Left ventricle myocardium superior (tissue), 1 donor: ENCODE data around the gene TKFC. TPM values are rescaled to one million over a fixed set of nuclear protein-coding genes. Genes with fewer than 3 reads are reported as not detected.

Experiments
- ATAC-seq: fragments of 200-7000 bp; cut with Tn5 transposase; one replicate; pipeline ENCODE4 v1.9.1; 2020; ENCODE audit warnings: mild to moderate bottlenecking, moderate library complexity
- DNase-seq: peaks from one replicate; pipeline ENCODE4 v3.0.0-alpha.2; 2020
- intact Hi-C: fragments of 100-400 bp; cut with micrococcal nuclease; formaldehyde crosslinking; loops from one replicate; pipeline ENCODE4 v1.11.0; 2022
- total RNA-seq: library from RNA; stranded (reverse); fragmentation: NEBNext Ultra II Directional; extraction: Animal tissue kit (Norgen Biotek cat#: 25700); gene quantifications from one replicate; pipeline ENCODE4 v1.2.1, GENCODE V29; 2021
- donor health status: DM: no; HTN: yes; CAD: no; lungs with severe emphysema.

TKFC gene
- total RNA-seq, 1 donor from 2014 or later: 12.8 TPM

DNA sequence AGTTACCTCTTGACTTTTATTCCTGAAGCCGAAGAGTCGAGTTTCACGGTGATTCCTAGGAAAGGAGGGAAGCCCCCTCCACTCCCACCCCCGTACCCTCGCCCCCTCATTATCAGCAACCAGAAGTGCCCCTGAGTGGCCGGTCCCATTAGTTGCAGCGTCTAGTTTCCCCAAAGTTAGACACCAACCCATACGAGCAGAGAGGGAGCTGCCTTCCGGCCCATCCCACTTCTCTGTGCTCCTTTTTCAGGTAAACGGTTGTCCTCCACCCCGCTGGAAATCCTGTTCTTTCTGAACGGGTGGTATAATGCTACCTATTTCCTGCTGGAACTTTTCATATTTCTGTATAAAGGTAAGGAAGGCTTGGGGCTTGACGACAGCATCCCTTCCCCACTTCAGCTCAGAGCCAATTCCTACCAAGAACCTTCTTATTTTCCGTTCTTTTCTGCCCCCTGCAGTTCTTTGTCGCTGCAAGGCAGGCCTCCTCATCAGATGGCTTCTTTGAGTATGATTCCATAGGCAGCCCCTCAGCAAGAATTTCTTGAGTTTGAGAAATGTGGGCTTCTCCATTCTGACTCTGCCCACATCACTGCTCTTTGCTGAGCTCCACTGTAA lies 60.1 kb downstream of the TKFC start:
- intact Hi-C loops: no loop called here
- DNase-seq (no peak), ATAC-seq (peak; percentile 11)

Other genes with a start within 250 kb of the TKFC start
- gene CD5, start 230.7 kb upstream of the TKFC start, total RNA-seq: 0.07 TPM
- 15.8 TPM for gene VPS37C, start 171.8 kb upstream of the TKFC start, total RNA-seq
- not detected for gene PGA3, start 129.7 kb upstream of the TKFC start, total RNA-seq
- 0.47 TPM for gene PGA4, start 110.9 kb upstream of the TKFC start, total RNA-seq
- 0.40 TPM for gene PGA5, start 92.1 kb upstream of the TKFC start, total RNA-seq
- 0.94 TPM for gene VWCE, start 37.9 kb upstream of the TKFC start, total RNA-seq
- 126 TPM for gene DDB1, start 123 bp upstream of the TKFC start, total RNA-seq
- 10.9 TPM for gene CYB561A3, start 28.7 kb downstream of the TKFC start, total RNA-seq
- gene TMEM138, start 29.1 kb downstream of the TKFC start, total RNA-seq: 16.1 TPM
- 4.8 TPM for gene TMEM216, start 59.4 kb downstream of the TKFC start, total RNA-seq
- 41.5 TPM for gene CPSF7, start 96.7 kb downstream of the TKFC start, total RNA-seq
- 32.6 TPM for gene SDHAF2, start 96.9 kb downstream of the TKFC start, total RNA-seq
- gene LRRC10B, start 175.5 kb downstream of the TKFC start, total RNA-seq: 0.45 TPM
- 32.5 TPM for gene SYT7, start 247.8 kb downstream of the TKFC start, total RNA-seq